Astrocyte (in vitro differentiated cells and primary cell): ENCODE data around the gene UNCX.

Experiments
- CTCF ChIP-seq: IDR thresholded peaks from 2 replicates; pipeline ENCODE4 v1.5.1; 2011; ENCODE audit warnings: low read depth, mild to moderate bottlenecking, inconsistent platforms, low read length, moderate library complexity; ENCODE audit not compliant: insufficient read depth
- EZH2 ChIP-seq: IDR thresholded peaks from 2 replicates; pipeline ENCODE4 v1.6.1; 2012; ENCODE audit warnings: mild to moderate bottlenecking, low read length, inconsistent platforms; ENCODE audit not compliant: insufficient read depth

GRCh38 chr7:1284743-1285458 is 52.2 kb downstream of the UNCX start:
- TF ChIP-seq CTCF (no peak), EZH2 (no peak)
